ENCODE measurements around the gene CCDC13.

DNA sequence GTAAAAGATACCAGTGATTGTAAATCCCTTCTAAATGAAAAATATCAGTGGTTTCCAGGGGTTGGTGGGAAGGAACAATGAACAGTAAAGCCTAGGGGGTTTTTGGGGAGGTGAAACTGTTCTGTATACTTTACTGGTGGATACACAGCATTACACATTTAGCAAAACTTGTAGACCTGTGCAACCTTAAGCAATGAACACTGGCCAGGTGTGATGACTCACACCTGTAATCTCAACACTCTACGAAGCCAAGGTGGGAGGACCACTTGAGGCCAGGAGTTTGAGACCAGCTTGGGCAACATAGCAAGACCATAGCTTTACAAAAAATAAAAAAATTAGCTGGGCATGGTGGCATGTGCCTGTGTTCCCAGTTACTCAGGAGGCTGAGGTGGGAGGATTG is 1.8 kb downstream of the CCDC13 start:
- TF ChIP-seq EP300 (IDR thresholded peaks at IDR 0.05) (no peak), POLR2AphosphoS5 (IDR thresholded peaks at IDR 0.05) (no peak), POLR2A (IDR thresholded peaks at IDR 0.05) (no peak)
- TF ChIP-seq, protein P1, sequence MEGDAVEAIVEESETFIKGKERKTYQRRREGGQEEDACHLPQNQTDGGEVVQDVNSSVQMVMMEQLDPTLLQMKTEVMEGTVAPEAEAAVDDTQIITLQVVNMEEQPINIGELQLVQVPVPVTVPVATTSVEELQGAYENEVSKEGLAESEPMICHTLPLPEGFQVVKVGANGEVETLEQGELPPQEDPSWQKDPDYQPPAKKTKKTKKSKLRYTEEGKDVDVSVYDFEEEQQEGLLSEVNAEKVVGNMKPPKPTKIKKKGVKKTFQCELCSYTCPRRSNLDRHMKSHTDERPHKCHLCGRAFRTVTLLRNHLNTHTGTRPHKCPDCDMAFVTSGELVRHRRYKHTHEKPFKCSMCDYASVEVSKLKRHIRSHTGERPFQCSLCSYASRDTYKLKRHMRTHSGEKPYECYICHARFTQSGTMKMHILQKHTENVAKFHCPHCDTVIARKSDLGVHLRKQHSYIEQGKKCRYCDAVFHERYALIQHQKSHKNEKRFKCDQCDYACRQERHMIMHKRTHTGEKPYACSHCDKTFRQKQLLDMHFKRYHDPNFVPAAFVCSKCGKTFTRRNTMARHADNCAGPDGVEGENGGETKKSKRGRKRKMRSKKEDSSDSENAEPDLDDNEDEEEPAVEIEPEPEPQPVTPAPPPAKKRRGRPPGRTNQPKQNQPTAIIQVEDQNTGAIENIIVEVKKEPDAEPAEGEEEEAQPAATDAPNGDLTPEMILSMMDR (IDR thresholded peaks at IDR 0.05) = no peak
